Retinal pigment epithelial cell (primary cell): ENCODE results near the gene NFX1.

ENCODE experiments used
- DNase-seq: peaks from one replicate; pipeline ENCODE4 v3.0.0-alpha.2; 2010; ENCODE audit warnings: low read depth
- H3K4me3 ChIP-seq: 2 replicates; pipeline ENCODE4 v1.5.1; 2011; ENCODE audit warnings: mild to moderate bottlenecking, low read length, control low read depth, moderate library complexity
- CTCF ChIP-seq: conservative IDR thresholded peaks from 2 replicates; pipeline ENCODE4 v1.5.1; 2011; ENCODE audit warnings: low read depth, low read length, control low read depth, inconsistent platforms

The NFX1 gene

GRCh38 chr9:33374190-33374589 is 83.9 kb downstream of the NFX1 start:
- no peak overlapping the region for H3K4me3 ChIP-seq
- DNase-seq: no peak
- TF ChIP-seq CTCF: no peak

GRCh38 chr9:33374634-33375237 is 84.4 kb downstream of the NFX1 start:
- peak overlapping the region; percentile 1 for H3K4me3 ChIP-seq
- peak; percentile 42 for DNase-seq
- peak; percentile 94 for TF ChIP-seq CTCF

- no peak for TF ChIP-seq CTCF
- H3K4me3 ChIP-seq: peak overlapping the region; percentile 1
- no peak for DNase-seq
These were observed 85.0 kb downstream of the NFX1 start for GRCh38 chr9:33375238-33375840.

- DNase-seq: no peak
- no peak for TF ChIP-seq CTCF
- no peak overlapping the region for H3K4me3 ChIP-seq
These were observed 85.6 kb downstream of the NFX1 start for GRCh38 chr9:33375841-33376321.

- no peak for DNase-seq
- no peak for TF ChIP-seq CTCF
- H3K4me3 ChIP-seq: no peak overlapping the region
These were observed 86.9 kb downstream of the NFX1 start for GRCh38 chr9:33377089-33377715.

GRCh38 chr9:33378121-33378795 is 87.9 kb downstream of the NFX1 start:
- TF ChIP-seq CTCF: no peak
- no peak overlapping the region for H3K4me3 ChIP-seq
- no peak for DNase-seq
